Vagina (tissue), 2 donors: ENCODE data around the gene PABPC1L. TPM values are rescaled to one million over a fixed set of nuclear protein-coding genes. Genes with fewer than 3 reads are reported as not detected.

Experiments
- DNase-seq, 2 donors: peaks; one replicate each; pipeline ENCODE4 v3.0.0-alpha.2; 2017; ENCODE audit errors: extremely low spot score in 2 of 2
- H3K27ac ChIP-seq: fragments of 200-600 bp; sonication (generic); one replicate; pipeline ENCODE4 v1.5.1; 2019
- H3K27me3 ChIP-seq: fragments of 200-600 bp; sonication (generic); one replicate; pipeline ENCODE4 v1.5.1; 2019
- H3K36me3 ChIP-seq, 2 donors: fragments of 200-600 bp; sonication (generic); one replicate each; pipeline ENCODE4 v1.5.1; 2017 to 2019
- H3K4me1 ChIP-seq: fragments of 200-600 bp; sonication (generic); one replicate; pipeline ENCODE4 v1.5.1; 2019
- H3K4me3 ChIP-seq, 2 donors: fragments of 200-600 bp; sonication (generic); 1 replicate in 1 of 2; 2 replicates in 1 of 2; pipeline ENCODE4 v1.5.1; 2016 to 2019
- H3K9me3 ChIP-seq: fragments of 200-600 bp; sonication (generic); one replicate; pipeline ENCODE4 v1.5.1; 2019
- CTCF ChIP-seq, 3 experiments: fragments of 450-650 bp in 2 of 3; fragments of 200-600 bp in 1 of 3; sonication (generic) in 1 of 3; IDR thresholded peaks; one replicate each; pipeline ENCODE4 v1.5.1; 2017 to 2019; ENCODE audit warnings: antibody characterized with exemption in 3 of 3, mild to moderate bottlenecking in 2 of 3, moderate library complexity in 2 of 3
- POLR2A ChIP-seq, 2 donors: fragments of 450-650 bp; IDR thresholded peaks; one replicate each; pipeline ENCODE4 v1.6.1; 2017; ENCODE audit warnings: antibody characterized with exemption in 2 of 2, mild to moderate bottlenecking in 2 of 2, moderate library complexity in 2 of 2
- POLR2AphosphoS5 ChIP-seq, 2 donors: sonication (generic); formaldehyde crosslinking; IDR thresholded peaks; one replicate each; pipeline ENCODE4 v1.9.0; 2017; ENCODE audit warnings: antibody characterized with exemption in 2 of 2, mild to moderate bottlenecking in 2 of 2, low read depth in 1 of 2; ENCODE audit not compliant: insufficient read depth in 1 of 2
- intact Hi-C: fragments of 100-400 bp; cut with DNase I; formaldehyde crosslinking; loops from one replicate; pipeline ENCODE4 v1.15.1; 2023
- total RNA-seq: library from RNA; depleted of rRNA; stranded (reverse); fragments of >200 nt; gene quantifications from one replicate; pipeline ENCODE4 v1.2.3, GENCODE V29; 2016

The PABPC1L gene
- total RNA-seq, 1 donor from 2014 or later, result 19.6 TPM

GRCh38 chr20:44983093-44983674 is 73.3 kb downstream of the PABPC1L start:
- Histone ChIP-seq H3K36me3 (peaks cover 0 to 44% of the 10 kb centered on the region in 2 donors), H3K4me1 (no peaks in the 10 kb centered on the region), H3K9me3 (no peaks in the 10 kb centered on the region), H3K27me3 (no peaks in the 10 kb centered on the region), H3K27ac (no peak overlapping the region), H3K4me3 (no peak overlapping the region)
- intact Hi-C loops, result no loop called here
- no peak for TF ChIP-seq CTCF (IDR thresholded peaks at IDR 0.05)
- TF ChIP-seq POLR2AphosphoS5 (IDR thresholded peaks at IDR 0.05; ENCODE audit: insufficient read depth in 1 of 2, low read depth in 1 of 2), result no peak
- TF ChIP-seq POLR2A (IDR thresholded peaks at IDR 0.05), result no peak
- DNase-seq, result no peak

- intact Hi-C loops, result no loop called here
- no peaks in the 10 kb centered on the region for H3K27me3 ChIP-seq
- H3K27ac ChIP-seq, result no peak overlapping the region
- DNase-seq, result no peak
- TF ChIP-seq POLR2A (IDR thresholded peaks at IDR 0.05) (no peak), CTCF (IDR thresholded peaks at IDR 0.05) (no peak), POLR2AphosphoS5 (IDR thresholded peaks at IDR 0.05; ENCODE audit: insufficient read depth in 1 of 2, low read depth in 1 of 2) (no peak)
- peaks cover 14% of the 10 kb centered on the region for H3K4me1 ChIP-seq
- H3K9me3 ChIP-seq, result no peaks in the 10 kb centered on the region
- peaks cover 0 to 27% of the 10 kb centered on the region in 2 donors for H3K36me3 ChIP-seq
- H3K4me3 ChIP-seq, result no peak overlapping the region
Measured at GRCh38 chr20:44988631-44989171, 78.8 kb downstream of the PABPC1L start.

Other genes starting within 250 kb of the PABPC1L start
- gene CCN5, start 194.7 kb upstream of the PABPC1L start, total RNA-seq, result 134 TPM
- gene KCNK15, start 164.2 kb upstream of the PABPC1L start, total RNA-seq, result 1.5 TPM
- gene RIMS4, start 99.5 kb upstream of the PABPC1L start, total RNA-seq, result 6.4 TPM
- gene YWHAB, start 24.4 kb upstream of the PABPC1L start, total RNA-seq, result 87.4 TPM
- gene TOMM34, start 50.3 kb downstream of the PABPC1L start, total RNA-seq, result 16.2 TPM
- gene STK4, start 56.5 kb downstream of the PABPC1L start, total RNA-seq, result 25.8 TPM
- gene KCNS1, start 191.1 kb downstream of the PABPC1L start, total RNA-seq, result not detected
- gene WFDC5, start 205.1 kb downstream of the PABPC1L start, total RNA-seq, result 6.1 TPM
- gene WFDC12, start 214.4 kb downstream of the PABPC1L start, total RNA-seq, result 4.4 TPM